ENCODE measurements around the gene CPLX1.
"Not testable (repeated sequence)": the region's sequence is repeated elsewhere in the genome, so short reads cannot be mapped to it uniquely, and the experiment has no call there.

CPLX1 gene

DNA sequence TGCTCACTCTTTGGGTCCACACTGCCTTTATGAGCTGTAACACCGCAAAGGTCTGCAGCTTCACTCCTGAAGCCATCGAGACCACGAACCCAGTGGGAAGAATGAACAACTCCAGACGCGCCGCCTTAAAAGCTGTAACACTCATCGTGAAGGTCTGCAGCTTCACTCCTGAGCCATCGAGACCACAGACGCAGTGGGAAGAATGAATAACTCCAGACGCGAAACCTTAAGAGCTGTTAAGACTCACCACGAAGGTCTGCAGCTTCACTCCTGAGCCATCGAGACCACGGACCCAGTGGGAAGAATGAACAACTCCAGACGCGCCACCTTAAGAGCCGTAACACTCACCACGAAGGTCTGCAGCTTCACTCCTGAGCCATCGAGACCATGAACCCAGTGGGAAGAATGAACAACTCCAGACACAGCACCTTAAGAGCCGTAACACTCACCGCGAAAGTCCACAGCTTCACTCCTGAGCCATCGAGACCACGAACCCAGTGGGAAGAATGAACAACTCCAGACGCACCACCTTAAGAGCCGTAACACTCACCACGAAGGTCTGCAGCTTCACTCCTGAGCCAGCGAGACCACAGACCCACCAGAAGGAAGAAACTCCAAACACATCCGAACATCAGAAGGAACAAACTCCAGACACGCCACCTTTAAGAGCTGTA is 51.4 kb downstream of the CPLX1 start:
- DNase-seq = not testable (repeated sequence)

DNA sequence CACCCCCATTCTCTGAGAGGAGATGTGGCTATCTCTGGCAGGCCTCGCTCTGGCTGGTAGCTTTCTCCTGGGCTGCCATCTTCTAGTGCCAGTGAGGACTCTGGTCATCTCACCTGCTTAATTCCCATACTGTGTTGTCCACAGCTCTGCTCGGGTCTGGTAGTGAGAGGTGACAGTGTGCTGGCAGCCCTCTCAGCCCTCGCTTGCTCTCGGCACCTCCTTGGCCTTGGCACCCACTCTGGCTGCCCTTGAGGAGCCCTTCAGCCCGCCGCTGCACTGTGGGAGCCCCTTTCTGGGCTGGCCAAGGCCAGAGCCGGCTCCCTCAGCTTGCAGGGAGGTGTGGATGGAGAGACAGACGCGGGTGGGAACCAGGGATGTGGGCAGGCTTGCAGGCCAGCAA is 52.7 kb downstream of the CPLX1 start:
- DNase-seq = no peak

DNA sequence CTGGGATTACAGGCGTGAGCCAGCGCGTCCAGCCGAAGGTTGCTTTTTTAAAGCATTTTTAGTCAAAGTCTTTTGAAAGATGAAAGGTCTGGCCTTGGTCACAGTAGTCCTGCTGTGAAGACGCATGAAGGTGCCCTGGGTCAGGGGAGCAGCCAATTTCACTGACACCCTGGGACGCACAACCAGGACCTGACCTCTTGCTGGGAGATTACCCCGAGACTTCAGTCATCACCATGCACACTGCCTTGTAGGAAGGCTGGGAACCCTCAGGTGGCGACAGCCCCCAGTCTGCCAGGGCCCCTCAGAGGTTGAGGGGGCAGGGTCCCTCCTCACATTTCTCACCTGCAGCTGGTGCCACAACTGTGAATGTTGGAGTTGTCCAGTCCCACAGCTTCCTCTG is 53.2 kb downstream of the CPLX1 start:
- DNase-seq = no peak

DNA sequence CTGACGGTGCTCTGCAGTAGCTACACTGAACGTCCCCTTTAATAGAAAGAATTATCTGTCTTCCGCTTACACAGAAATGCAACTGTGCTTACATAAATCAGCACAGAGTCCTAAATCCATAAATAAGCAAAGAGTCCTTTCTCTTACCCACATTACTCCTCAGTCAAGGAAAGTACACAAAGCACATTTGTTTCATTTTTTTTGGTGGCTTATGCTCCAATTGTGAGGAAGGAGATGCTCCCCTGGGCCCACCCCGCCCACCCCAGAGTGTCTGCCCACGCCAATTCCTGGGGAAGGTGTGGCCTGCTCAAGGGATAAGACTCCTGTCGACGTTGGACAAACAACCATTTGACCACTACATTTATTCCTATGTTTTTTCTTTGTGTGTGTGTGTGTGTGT is 53.8 kb downstream of the CPLX1 start:
- no peak for DNase-seq

DNA sequence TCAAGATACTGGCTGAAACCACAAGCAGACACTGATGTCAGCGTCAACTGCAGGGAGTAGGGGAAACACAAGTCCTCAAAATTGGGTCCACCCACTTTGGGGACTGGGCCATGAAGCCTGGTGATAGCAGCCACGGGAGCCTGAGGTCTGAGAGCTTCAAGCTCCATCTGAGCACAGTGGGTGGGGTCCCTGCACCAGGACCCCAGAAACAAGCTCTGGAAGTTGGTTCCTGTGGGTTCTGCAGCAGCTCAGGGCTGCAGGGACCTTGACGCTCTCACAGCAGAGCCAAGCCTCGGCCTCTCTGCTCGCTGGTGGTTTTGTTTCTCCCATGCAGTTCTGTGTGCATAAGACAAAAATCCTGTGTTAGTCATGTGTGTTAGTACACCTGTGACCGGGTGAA is 54.5 kb downstream of the CPLX1 start:
- no peak for DNase-seq

DNA sequence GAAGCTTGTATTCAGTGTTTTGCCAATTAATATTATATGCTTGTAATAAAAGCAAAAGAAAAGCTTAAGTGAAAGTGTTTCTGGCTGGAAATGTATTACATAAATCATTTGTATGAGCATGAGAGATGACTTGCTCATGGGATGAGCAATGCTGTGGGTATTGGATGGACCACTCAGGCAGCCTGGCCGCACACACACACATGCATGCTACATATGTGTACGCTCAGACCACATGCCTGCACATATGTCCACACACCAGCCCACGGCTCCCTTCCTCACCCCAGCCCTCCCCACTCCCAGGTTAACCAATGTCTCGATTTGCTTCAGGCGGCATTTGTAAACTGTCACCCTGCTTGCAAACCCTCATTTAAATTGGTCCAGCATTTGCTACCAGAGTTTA is 55.9 kb downstream of the CPLX1 start:
- no peak for DNase-seq

DNA sequence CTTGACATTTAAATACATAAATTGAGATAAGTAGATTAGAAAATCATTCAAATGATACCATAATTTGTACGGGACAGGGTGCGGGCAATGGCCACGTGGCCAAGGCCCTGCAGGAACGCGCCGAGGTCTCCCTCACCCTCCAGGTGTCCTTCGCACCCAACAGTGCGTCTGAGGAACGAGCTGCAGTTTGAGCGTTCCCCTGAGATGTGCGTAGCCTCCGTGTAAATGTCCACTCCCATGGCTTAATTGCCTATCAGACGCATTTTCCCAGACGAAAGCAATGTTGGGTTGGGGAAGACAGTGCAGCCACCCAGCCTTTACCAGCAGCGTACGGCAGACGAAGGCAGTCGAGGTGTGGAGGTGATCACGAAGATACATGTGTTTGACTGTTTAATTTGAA is 56.4 kb downstream of the CPLX1 start:
- DNase-seq = no peak

DNA sequence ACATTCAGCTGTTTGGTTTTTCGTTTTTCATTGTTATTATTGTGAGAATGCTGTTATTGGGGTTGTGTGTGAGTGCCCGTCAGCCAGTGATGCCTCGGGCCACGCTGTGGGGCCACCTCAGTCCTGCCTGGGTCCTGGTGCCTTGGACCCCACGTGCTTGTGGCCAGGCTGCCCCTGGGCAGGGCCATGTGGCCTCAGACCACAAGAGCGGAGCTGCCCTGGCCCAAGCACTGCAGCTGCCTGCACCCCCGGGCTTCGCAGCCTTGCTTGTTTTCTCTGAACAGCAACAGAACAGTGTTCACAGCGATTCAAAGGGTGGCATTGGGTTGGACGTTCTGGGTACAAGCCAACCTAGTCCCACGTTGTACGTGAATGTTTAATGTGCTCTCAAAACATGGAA is 56.9 kb downstream of the CPLX1 start:
- DNase-seq = no peak

DNA sequence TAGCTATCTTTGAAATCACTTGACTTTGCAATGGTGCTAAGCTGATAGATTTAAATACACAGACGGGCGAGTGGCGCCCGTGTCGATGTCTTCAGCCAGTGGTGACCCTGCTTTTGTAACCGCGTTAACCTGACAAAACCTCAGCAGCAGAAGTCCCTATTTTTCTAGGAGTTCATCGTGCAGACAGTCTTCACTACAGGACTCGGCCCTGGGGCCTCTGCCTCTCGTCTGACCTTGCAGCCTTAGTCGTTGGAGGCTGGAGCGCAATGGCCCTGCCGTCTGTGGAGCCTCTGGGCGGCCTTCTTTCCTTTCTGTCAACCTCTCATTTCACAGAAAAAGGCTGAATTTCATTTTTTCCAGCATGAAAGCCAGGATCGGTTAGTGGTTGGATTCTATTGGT is 57.9 kb downstream of the CPLX1 start:
- no peak for DNase-seq

DNA sequence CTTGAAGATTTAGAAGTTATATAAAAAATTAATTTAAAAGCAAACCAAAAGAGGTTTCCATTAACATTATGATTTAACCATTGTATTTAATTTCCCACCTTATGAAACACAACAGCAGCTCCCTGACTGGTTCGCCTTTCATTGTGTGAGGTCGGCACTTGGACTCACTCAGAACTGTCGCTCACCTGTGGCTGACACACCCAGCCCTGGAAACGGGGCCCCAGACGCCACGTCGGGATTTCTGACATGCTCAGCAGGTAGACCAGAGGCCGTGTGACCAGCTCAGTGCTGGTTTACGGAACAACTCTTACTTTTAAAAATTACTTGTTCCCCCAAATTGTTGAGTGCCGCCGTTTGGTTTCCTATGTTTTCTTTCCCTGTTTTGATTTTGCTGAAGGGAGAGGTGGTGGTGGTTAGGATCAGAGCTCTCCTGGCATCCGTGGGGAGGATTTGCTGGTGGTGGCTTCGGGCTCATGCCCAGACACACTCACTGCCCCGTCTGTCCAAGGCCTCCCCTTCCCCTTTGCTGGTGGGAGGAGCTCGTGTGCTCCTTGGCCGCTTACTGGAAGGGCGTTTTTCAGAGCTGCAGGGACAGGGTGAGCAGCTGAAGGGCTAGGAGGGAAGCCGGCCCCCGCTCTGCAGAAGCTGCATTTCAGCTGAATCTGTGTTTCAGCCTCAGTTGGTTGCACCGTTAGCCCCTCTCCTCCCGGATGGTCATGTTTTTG is 59.2 kb downstream of the CPLX1 start:
- no peak for DNase-seq

DNA sequence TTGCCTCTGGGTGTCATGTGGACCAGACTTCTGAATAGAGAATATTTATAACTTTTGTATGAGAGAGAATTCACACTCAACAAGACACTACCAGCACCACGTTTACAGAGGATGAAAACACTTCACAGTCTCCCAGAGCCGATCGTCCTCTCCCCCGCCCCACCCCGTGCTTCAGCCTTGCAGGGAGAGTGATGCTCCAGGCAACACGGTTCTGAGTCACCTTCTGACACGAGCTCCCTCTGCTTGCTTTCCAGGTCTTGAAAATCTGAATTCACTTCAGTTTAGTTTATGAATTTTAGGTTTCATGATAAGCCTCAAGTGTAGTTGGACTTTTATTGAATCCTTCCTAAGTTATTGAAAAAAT is 59.8 kb downstream of the CPLX1 start:
- DNase-seq = peak; percentile 35

DNA sequence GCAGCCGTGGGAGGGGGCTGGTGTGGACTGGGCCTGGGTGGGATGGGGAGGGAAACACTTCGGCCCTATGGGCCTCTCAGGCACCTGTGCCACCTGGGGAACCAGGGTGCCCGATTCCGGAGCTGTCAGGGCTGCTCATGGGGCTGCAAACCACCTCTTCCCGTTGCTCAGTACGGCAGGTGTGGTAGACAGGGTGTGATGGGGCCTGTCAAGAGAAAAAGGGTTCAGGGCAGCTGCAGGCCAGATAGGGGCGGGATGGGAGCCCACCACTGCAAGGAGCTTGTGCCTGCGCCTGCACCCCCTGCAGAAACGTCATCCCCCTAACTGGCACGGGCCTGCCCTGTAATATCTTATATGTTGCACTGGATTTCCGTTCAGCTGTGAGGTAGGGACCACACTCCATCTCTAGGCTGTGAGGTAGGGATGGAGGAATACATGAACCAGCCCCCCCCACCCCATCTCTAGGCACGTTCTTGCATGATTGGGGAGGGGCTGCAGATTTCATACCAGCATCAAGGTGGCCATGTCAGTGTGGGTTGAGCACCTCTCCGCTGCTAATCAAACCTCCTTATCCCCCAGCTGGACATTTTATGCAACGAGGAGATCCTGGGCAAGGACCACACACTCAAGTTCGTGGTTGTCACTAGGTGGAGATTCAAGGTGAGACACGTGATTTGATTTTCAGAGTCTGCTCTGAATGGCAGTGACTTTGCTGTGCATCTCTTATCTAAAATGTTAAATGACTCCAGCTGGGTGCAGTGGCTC is 61.3 kb downstream of the CPLX1 start:
- DNase-seq = no peak

DNA sequence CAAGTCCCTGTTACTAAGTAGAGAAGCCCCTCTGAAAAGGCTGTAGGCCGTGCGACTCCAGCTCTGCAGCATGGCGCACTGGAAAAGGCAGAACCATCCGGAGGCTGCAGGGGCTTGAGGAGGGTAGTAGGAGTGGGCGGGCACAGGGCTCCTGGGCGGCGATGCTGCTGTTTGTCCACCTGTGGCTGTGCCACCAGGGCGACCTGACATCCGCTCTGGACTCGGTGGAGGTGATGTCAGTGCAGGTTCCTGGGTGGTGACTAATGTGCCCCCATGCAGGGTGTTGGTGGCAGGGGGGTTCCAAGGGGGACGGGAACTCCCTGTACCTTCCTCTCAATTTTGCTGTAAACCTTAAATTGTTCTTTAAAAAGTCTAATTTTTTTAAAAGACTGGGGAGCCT is 62.0 kb downstream of the CPLX1 start:
- no peak for DNase-seq

DNA sequence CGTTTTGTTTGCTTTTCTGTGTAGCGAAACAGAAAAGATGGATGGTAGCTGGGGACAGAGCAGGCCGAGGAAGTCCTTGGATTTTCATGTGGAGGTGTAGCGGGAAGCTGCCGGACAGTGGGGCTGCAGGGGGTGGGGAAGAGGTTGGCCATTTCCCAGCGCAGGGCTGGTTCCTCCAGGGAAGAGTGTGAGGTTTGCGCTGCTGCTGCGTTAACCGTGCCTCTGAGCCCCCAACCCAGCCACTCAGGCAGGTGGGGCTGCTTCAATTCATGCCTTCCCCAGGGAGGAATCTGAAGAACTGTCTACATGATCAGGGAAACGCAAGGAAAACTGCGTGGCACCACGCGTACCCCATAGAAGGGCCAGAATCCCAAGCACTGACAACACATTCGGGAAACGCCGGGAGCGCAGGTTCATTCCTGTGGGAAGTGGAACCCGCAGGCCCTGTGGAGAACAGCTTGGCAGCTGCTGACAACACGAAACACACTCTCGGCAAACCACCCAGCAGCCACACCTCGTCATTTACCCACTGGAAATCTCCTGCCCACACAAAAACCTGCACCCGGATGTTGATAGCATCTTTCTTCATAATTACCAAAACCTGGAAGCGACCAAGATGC is 62.6 kb downstream of the CPLX1 start:
- no peak for DNase-seq

DNA sequence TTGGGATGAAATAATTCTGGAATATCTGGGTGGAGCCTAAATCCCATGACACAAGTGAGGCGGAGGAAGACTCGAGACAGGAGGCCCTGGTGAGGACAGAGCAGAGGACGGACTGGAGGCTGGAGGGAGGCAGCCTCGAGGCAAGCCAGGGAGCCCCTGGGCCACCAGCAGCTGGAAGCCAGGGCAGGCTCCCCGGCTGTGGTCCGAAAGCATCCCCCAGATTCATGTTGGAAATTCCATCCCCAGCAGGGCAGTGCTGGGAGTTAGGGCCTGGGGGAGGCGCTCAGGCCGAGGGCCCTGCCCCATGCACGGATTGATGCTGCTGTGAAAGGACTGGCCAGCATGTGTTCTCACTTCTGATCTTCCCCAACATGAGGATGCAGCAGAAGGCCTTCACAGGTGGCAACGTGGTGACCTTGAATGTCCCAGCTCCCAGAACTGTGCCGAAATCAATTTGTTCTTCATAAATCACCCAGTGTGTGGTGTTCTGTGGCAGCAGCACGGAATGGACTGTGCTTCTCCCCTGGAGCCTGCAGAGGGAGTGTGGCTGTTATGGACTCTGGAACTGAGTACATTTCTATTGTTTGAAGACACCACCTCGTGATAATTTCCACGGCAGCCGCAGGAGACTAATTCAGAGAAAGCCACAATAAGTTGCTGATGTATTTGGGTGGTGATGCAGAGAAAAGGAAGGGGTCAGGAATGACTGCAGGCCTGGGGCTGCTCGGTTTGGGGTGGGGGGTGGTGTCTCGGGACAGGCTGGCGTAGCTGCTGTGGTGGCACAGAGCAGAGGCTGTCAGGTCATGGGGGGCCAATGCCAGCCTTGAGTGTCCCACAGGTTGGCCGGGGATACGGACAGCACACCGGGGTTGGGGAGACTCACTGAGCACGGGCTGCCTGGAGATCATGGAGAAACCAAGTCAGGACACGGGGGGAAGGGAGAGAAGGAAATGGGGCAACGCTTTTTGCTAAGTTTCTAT is 63.4 kb downstream of the CPLX1 start:
- peak; percentile 23 for DNase-seq

DNA sequence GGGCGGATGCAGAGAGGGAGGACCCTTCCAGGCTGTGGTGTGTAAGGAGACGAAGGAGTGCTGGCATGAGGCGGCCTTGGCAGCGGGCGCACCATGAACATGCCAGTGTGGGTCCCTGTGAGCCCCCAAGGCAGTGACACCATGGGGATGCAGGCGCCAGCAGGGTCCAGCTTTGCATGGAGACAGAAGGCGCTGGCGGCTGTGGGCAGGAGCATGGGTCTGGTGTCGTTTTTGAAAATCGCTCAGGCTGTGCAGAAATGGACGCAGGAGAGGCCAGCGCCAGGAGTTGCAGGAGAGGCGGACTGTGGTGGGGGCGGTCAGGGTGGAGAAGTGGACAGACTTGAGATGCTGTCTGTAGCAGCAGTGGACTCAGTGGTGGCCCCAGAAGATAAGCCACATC is 64.2 kb downstream of the CPLX1 start:
- no peak for DNase-seq

DNA sequence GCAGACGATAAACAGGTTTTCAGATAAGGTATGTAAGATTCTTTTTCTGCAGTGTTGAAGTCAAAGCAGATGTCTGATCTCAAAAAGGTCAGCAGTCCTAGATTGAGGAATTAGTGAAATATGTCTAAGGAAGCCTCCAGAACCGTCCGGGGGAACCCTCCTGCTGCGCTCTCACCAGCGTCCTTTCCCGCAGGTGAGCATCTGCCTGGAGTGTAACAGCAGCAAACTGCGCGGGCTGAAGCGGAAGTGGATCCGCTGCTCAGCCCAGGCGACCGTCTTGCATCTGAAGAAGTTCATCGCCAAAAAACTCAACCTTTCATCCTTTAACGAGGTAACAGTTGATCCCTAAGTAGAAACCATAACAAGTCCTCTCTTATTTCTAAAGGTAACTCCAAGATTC is 64.8 kb downstream of the CPLX1 start:
- no peak for DNase-seq

DNA sequence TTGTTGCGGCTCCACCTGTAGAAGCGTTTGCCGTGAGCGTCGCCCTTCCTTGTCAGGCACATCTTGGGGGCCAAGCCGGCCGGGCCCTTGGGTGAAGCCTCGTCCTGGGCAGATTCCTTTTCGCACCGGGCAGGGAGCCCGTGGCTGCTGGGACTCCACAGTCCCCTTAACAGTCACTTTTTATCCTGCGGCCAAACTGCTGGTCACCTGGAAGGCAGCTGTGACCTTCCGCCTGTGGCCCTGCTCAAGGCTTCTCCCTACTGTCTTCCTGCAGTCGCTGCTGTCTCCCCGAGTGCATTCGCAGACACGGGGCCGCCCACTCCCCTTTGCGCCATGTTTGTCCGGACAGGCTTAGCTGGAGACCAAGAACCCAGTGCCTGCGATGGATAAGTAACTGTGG is 65.3 kb downstream of the CPLX1 start:
- no peak for DNase-seq

DNA sequence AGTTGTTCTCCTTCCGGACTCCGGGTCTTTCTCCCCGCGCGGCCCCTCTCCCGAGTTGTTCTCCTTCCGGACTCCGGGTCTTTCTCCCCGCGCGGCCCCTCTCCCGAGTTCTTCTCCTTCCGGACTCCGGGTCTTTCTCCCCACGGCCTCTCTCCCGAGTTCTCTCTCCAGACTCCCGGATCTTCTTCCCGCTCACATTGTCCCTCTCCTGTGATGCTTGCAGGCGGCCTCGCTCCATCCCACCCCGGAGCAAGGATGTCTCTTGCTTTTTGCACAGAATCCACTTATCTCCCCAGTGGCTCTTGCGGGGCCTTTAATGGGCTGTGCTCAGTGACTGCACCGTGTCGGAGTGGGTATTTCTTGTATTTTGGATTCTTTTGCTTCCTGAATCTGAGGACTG is 66.1 kb downstream of the CPLX1 start:
- DNase-seq = not testable (repeated sequence)

DNA sequence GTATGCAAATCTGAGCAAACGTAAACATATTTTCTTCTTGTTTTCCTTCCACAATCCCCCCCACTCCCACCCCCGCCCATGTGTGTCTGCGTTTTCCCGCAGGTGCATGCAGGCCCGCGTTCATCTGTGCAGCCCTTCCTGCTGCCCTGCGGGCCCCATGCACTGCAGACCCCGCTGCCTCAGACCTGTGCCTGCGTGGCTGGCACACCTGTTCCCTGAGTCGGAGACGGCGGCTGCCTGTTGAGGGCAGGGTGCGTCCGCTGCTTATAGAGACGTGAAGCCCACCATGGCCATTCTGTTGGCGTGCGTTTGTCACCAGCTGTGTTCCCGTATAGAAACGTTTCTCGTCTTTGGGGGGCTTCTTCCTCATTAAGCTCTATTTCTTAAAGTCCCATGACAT is 68.8 kb downstream of the CPLX1 start:
- DNase-seq = no peak

DNA sequence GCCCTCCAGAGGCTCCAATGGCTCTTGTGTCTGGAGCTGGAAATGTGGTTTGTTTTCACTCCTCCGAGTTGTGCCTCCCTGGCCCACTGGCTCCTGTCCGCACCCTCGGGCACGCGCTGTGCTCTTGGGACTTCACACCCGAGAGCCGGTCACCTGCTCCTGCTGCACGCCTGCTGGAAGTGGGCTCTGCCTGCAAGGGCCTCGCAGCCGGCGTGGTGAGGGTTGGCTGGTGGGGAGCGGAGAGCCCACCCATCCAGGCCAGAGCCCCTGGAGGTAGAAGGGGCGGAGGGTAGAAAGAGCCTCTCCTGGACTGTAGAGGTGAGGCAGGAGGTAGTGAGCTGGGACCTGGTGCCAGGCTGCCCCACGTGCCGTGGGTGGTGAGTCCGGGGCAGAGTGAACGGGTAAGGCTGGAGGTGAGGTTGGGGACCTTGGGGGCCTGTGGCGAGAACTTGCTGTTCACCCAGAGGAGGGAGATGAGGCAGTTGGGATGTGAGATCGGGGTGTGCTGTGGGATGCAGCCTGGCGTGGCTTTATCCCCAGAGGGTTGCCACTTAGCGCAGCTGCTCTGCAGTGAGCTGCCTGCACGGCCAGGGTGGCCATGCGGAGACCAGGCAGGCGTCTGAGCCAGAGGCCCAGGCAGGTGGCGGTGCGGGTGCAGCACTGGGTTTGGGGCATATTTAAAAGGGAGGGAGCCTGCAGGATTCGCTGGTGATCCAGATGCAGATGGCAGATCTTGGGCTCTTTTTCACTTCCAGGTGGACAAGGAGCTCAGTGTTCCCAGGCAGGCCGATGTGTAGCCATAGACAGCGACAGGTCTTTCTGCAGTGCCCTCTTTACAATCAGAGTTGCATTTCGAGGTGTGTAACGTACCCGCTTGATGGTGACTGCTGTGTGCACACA is 71.5 kb downstream of the CPLX1 start:
- DNase-seq = no peak

Measured in fibroblast of skin of abdomen (primary cell).